ENCODE results near the gene ACAA2. TPM values are rescaled to one million over a fixed set of nuclear protein-coding genes. Genes with fewer than 3 reads are reported as not detected.

Gene ACAA2
- total and polyA plus RNA-seq, 4 donors: 35.2 to 52.8 (median 44.9) TPM

DNA sequence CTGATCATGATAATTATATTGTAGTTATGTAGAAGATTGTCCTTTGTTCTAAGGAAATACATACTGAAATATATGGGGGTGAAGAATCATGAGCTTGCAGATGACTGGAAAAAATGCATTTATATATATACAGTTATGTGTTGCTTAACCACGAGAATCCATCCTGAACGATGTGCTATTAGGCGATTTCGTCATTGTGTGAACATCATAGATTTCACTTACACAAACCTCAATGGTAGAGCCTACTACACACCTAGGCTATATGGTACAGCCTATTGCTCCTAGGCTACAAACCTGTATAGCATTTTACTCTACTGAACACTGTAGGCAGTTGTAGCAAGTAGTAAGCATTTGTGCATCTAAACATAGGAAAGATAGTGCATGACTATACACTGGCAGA lies 2.6 kb upstream of the ACAA2 start:
- Histone ChIP-seq H3K9ac (ENCODE audit: insufficient read depth in 1 of 2, low read length in 2 of 2) (no peak overlapping the region), H3K4me1 (ENCODE audit: control insufficient read depth in 5 of 5, insufficient read depth in 5 of 5, low read length in 5 of 5) (peaks cover 8 to 22% (median 10%) of the 10 kb centered on the region in 5 donors), H3K9me3 (ENCODE audit: control insufficient read depth in 4 of 4, insufficient read depth in 3 of 4, low read length in 3 of 4) (no peaks in the 10 kb centered on the region), H3K27ac (ENCODE audit: low read depth in 1 of 2, low read length in 1 of 2) (no peak overlapping the region), H3K36me3 (ENCODE audit: control insufficient read depth in 4 of 4, insufficient read depth in 4 of 4, low read length in 4 of 4) (no peaks in the 10 kb centered on the region), H3K27me3 (ENCODE audit: control insufficient read depth in 3 of 3, insufficient read depth in 3 of 3, low read length in 2 of 3) (no peaks in the 10 kb centered on the region), H3K4me3 (no peak overlapping the region)
- WGBS, 2 donors: 62 to 85% methylated on average over 4 of the region's 4 CpGs
- TF ChIP-seq, protein P1, sequence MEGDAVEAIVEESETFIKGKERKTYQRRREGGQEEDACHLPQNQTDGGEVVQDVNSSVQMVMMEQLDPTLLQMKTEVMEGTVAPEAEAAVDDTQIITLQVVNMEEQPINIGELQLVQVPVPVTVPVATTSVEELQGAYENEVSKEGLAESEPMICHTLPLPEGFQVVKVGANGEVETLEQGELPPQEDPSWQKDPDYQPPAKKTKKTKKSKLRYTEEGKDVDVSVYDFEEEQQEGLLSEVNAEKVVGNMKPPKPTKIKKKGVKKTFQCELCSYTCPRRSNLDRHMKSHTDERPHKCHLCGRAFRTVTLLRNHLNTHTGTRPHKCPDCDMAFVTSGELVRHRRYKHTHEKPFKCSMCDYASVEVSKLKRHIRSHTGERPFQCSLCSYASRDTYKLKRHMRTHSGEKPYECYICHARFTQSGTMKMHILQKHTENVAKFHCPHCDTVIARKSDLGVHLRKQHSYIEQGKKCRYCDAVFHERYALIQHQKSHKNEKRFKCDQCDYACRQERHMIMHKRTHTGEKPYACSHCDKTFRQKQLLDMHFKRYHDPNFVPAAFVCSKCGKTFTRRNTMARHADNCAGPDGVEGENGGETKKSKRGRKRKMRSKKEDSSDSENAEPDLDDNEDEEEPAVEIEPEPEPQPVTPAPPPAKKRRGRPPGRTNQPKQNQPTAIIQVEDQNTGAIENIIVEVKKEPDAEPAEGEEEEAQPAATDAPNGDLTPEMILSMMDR (IDR thresholded peaks at IDR 0.05; ENCODE audit: control extremely low read depth, extremely low read depth): no peak
- DNase-seq (no peak), ATAC-seq (ENCODE audit: insufficient read depth, low FRiP score) (no peak)

DNA sequence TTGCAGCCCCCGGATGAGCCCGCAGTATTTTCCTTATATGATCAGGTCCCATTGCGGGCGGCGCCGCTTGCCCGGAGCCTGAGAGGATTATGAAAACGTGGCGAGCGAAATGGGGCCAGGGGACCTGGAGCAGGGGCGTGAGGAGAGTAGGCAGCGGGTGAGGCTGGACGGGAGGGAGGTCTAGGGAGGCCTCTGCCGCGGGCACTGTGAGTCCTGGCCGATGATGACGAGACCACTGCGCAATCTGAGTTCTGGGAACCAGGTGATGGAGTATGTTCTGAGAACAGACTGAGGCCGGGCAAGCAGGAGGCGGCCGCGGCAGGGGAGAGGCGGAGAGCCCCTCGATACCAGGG lies 790 bp upstream of the ACAA2 start:
- Histone ChIP-seq H3K27me3 (ENCODE audit: control insufficient read depth in 3 of 3, insufficient read depth in 3 of 3, low read length in 2 of 3) (no peaks in the 10 kb centered on the region), H3K36me3 (ENCODE audit: control insufficient read depth in 4 of 4, insufficient read depth in 4 of 4, low read length in 4 of 4) (no peaks in the 10 kb centered on the region), H3K4me3 (peak overlapping the region; percentile 59), H3K9me3 (ENCODE audit: control insufficient read depth in 4 of 4, insufficient read depth in 3 of 4, low read length in 3 of 4) (peaks cover 0 to 4% (median 0%) of the 10 kb centered on the region in 4 donors), H3K27ac (ENCODE audit: low read depth in 1 of 2, low read length in 1 of 2) (peak overlapping the region; percentile 78 to 92), H3K9ac (ENCODE audit: insufficient read depth in 1 of 2, low read length in 2 of 2) (peak overlapping the region; percentile 80 to 84), H3K4me1 (ENCODE audit: control insufficient read depth in 5 of 5, insufficient read depth in 5 of 5, low read length in 5 of 5) (peaks cover 3 to 22% (median 9%) of the 10 kb centered on the region in 5 donors)
- TF ChIP-seq, protein P1 (IDR thresholded peaks at IDR 0.05; ENCODE audit: control extremely low read depth, extremely low read depth): no peak
- DNase-seq (peak; percentile 68 to 81 (median 72)), ATAC-seq (ENCODE audit: insufficient read depth, low FRiP score) (peak; percentile 16)
- WGBS, 2 donors: 1% methylated on average over 24 of the region's 24 CpGs

DNA sequence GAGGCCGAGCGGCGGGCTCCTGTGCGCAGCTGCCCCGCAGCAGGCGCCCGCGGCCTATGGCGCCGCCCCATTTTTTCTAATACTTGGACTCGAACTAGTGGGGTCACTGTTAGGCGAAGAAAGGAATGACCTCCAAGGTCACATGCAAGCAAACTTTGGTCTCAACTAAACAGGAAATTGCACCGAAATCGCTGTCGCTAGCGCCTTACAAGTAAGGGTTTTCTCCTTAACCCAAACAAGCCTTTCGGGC lies 339 bp downstream of the ACAA2 start:
- DNase-seq (peak in 1 of 3 donors; percentile 61), ATAC-seq (ENCODE audit: insufficient read depth, low FRiP score) (peak; percentile 15)
- Histone ChIP-seq H3K4me1 (ENCODE audit: control insufficient read depth in 5 of 5, insufficient read depth in 5 of 5, low read length in 5 of 5) (peaks cover 3 to 22% (median 9%) of the 10 kb centered on the region in 5 donors), H3K36me3 (ENCODE audit: control insufficient read depth in 4 of 4, insufficient read depth in 4 of 4, low read length in 4 of 4) (no peaks in the 10 kb centered on the region), H3K4me3 (peak overlapping the region; percentile 69), H3K9ac (ENCODE audit: insufficient read depth in 1 of 2, low read length in 2 of 2) (peak overlapping the region; percentile 80 to 96), H3K27ac (ENCODE audit: low read depth in 1 of 2, low read length in 1 of 2) (peak overlapping the region; percentile 92 to 99), H3K9me3 (ENCODE audit: control insufficient read depth in 4 of 4, insufficient read depth in 3 of 4, low read length in 3 of 4) (peaks cover 0 to 4% (median 2%) of the 10 kb centered on the region in 4 donors), H3K27me3 (ENCODE audit: control insufficient read depth in 3 of 3, insufficient read depth in 3 of 3, low read length in 2 of 3) (no peaks in the 10 kb centered on the region)
- 1 to 4% methylated on average over 17 of the region's 17 CpGs for WGBS, 2 donors
- TF ChIP-seq, protein P1 (IDR thresholded peaks at IDR 0.05; ENCODE audit: control extremely low read depth, extremely low read depth): no peak
